Sigmoid colon (tissue), 3 donors: ENCODE data around the gene MAST2.

Experiments used
- CTCF ChIP-seq, 4 experiments: fragments of 450-650 bp in 3 of 4; fragments of 200-600 bp in 1 of 4; IDR thresholded peaks; one replicate each; pipeline ENCODE4 v1.5.1; 2016 to 2019; ENCODE audit warnings: antibody characterized with exemption in 4 of 4, mild to moderate bottlenecking in 3 of 4, moderate library complexity in 2 of 4
- POLR2A ChIP-seq, 2 donors: fragments of 450-650 bp; IDR thresholded peaks; one replicate each; pipeline ENCODE4 v1.6.1; 2016; ENCODE audit warnings: antibody characterized with exemption in 2 of 2, mild to moderate bottlenecking in 2 of 2, moderate library complexity in 2 of 2

- TF ChIP-seq CTCF (IDR thresholded peaks at IDR 0.05) (no peak), POLR2A (IDR thresholded peaks at IDR 0.05) (no peak)
These were observed 19.2 kb downstream of the MAST2 start for GRCh38 chr1:45822644-45823043.
